Endothelial cell of umbilical vein (primary cell): ENCODE data around the gene RPS15A. TPM values are rescaled to one million over a fixed set of nuclear protein-coding genes. Genes with fewer than 3 reads are reported as not detected.
A peak's percentile ranks its signal among the peaks of the same experiment; 100 is the strongest.

Experiments used
- BruUV-seq: library from RNA; stranded (reverse); fragments of 400-500 nt; replicated peaks from 2 replicates; lab custom pipeline; 2021; lab: Mats Ljungman, UMichigan
- CTCF ChIA-PET: fragments of 300-600, 350-600 bp; sonication (Branson Sonifier 250); formaldehyde crosslinking; loops from one replicate; lab custom pipeline; 2021; ENCODE audit warnings: antibody characterized with exemption, inconsistent platforms; lab: Charles Lee
- POLR2A ChIA-PET: fragments of 300-600, 350-600 bp; sonication (Branson Sonifier 250); formaldehyde crosslinking; loops from one replicate; lab custom pipeline; 2021; ENCODE audit warnings: antibody characterized with exemption, inconsistent platforms; lab: Charles Lee
- DNase-seq: peaks from one replicate; pipeline ENCODE4 v3.0.0-alpha.2; 2011; ENCODE audit warnings: low read depth, low spot score
- FAIRE-seq: peaks from 2 replicates; lab custom pipeline; 2011; peaks lifted over from hg19 to GRCh38; lab: Jason Lieb, UNC
- H2AFZ ChIP-seq: 2 replicates; pipeline ENCODE4 v1.6.0; 2012; ENCODE audit warnings: low read depth, low read length, control low read depth, inconsistent platforms
- H3K27ac ChIP-seq: 2 replicates; pipeline ENCODE4 v1.5.1; 2011; ENCODE audit warnings: low read depth, mild to moderate bottlenecking, control low read depth, low read length, moderate library complexity; ENCODE audit not compliant: insufficient read depth
- H3K27me3 ChIP-seq, 2 experiments: 2 replicates each; pipeline versions ENCODE4 v1.6.0 to v1.6.1; 2011; ENCODE audit warnings: low read length in 2 of 2, mixed read lengths in 1 of 2; ENCODE audit not compliant: control insufficient read depth in 2 of 2, insufficient read depth in 2 of 2
- H3K36me3 ChIP-seq, 2 experiments: 2 replicates in 1 of 2; 3 replicates in 1 of 2; pipeline ENCODE4 v1.5.1; 2011; ENCODE audit warnings: low read length in 2 of 2, mild to moderate bottlenecking in 1 of 2, moderate library complexity in 1 of 2; ENCODE audit not compliant: control insufficient read depth in 2 of 2, insufficient read depth in 2 of 2; ENCODE audit errors: extremely low read depth in 1 of 2
- H3K4me1 ChIP-seq: 3 replicates; pipeline ENCODE4 v1.5.1; 2011; ENCODE audit warnings: mild to moderate bottlenecking, low read length; ENCODE audit not compliant: control insufficient read depth, insufficient read depth; ENCODE audit errors: extremely low read depth
- H3K4me2 ChIP-seq: 2 replicates; pipeline ENCODE4 v1.6.1; 2011; ENCODE audit warnings: low read length, control low read depth, mixed read lengths; ENCODE audit not compliant: insufficient read depth
- H3K4me3 ChIP-seq, 3 experiments: fragments of 200-600 bp in 1 of 3; sonication (generic), shearing (Covaris generic) in 1 of 3; replicated peaks in 1 of 3; 2 replicates each; pipeline ENCODE4 v1.5.1; 2011 to 2016; ENCODE audit warnings: control low read depth in 3 of 3, low read length in 3 of 3, mild to moderate bottlenecking in 2 of 3, inconsistent platforms in 1 of 3, low read depth in 1 of 3, moderate library complexity in 1 of 3; ENCODE audit not compliant: insufficient read depth in 1 of 3
- H3K79me2 ChIP-seq: 2 replicates; pipeline ENCODE4 v1.6.0; 2012; ENCODE audit warnings: low read length, inconsistent platforms; ENCODE audit not compliant: control insufficient read depth, insufficient read depth
- H3K9ac ChIP-seq: replicated peaks from 2 replicates; pipeline ENCODE3; 2011; ENCODE audit warnings: low read length, control low read depth; ENCODE audit not compliant: insufficient read depth; ENCODE audit errors: extremely low read depth
- H3K9me1 ChIP-seq: replicated peaks from 3 replicates; pipeline ENCODE4 v1.6.0; 2011; ENCODE audit warnings: mild to moderate bottlenecking, low read length; ENCODE audit not compliant: control insufficient read depth, insufficient read depth; ENCODE audit errors: extremely low read depth
- H3K9me3 ChIP-seq: replicated peaks from 2 replicates; pipeline ENCODE4 v1.5.1; 2012; ENCODE audit warnings: low read length, inconsistent platforms; ENCODE audit not compliant: control insufficient read depth, insufficient read depth
- H4K20me1 ChIP-seq: replicated peaks from 2 replicates; pipeline ENCODE3; 2011; ENCODE audit warnings: mild to moderate bottlenecking, low read length; ENCODE audit not compliant: control insufficient read depth, insufficient read depth; ENCODE audit errors: extremely low read depth
- CTCF ChIP-seq, 2 donors: IDR thresholded peaks; 1 replicate in 1 of 2; 2 replicates in 1 of 2; pipeline ENCODE4 v1.5.1; 2011; ENCODE audit warnings: low read length in 2 of 2, mild to moderate bottlenecking in 2 of 2, moderate library complexity in 2 of 2, control low read depth in 1 of 2, inconsistent platforms in 1 of 2, low read depth in 1 of 2; ENCODE audit not compliant: insufficient read depth in 1 of 2; ENCODE audit errors: extremely low read depth in 1 of 2
- EZH2 ChIP-seq: IDR thresholded peaks from 2 replicates; pipeline ENCODE4 v1.6.1; 2012; ENCODE audit warnings: borderline replicate concordance, low read depth, mild to moderate bottlenecking, moderate library complexity, low read length, inconsistent platforms; ENCODE audit not compliant: severe bottlenecking
- JUN ChIP-seq: IDR thresholded peaks from 2 replicates; pipeline ENCODE4 v1.6.1; 2011; ENCODE audit warnings: borderline replicate concordance, low read depth; ENCODE audit not compliant: insufficient read length, insufficient read depth
- MAX ChIP-seq: IDR thresholded peaks from 2 replicates; pipeline ENCODE4 v1.6.1; 2011; ENCODE audit not compliant: insufficient read depth, insufficient read length
- MYC ChIP-seq: IDR thresholded peaks from one replicate; pipeline ENCODE4 v1.6.1; 2011; ENCODE audit warnings: mild to moderate bottlenecking, low read depth, low read length
- dilution Hi-C: fragments of 300-500 bp; cut with MboI; formaldehyde crosslinking; loops from one replicate; pipeline ENCODE4 v1.15.0; 2019; ENCODE audit warnings: low sequenced_read_pairs; ENCODE audit not compliant: extremely low pct_ligation_motif_present
- intact Hi-C: fragments of 100-400 bp; cut with micrococcal nuclease; formaldehyde crosslinking; loops from one replicate; pipeline ENCODE4 v1.10.0; 2022
- polyA plus RNA-seq, 4 experiments: library from polyadenylated mRNA; depleted of rRNA in 3 of 4; stranded (reverse) in 3 of 4; unstranded in 1 of 4; fragments of >200 nt; gene quantifications; 2 replicates each; pipeline versions ENCODE4 v1.2.1 to v1.2.3, GENCODE V29; 2011 to 2012; ENCODE audit warnings: missing spikeins in 1 of 4
- total RNA-seq: library from RNA; stranded (reverse); gene quantifications from 2 replicates; pipeline ENCODE4 v1.2.3, GENCODE V29; 2021

Gene RPS15A
- total and polyA plus RNA-seq, 2 donors (not counting 3 experiments of a cell fraction or from before 2014, with no cell fraction given) = 1,299 to 4,163 TPM

DNA sequence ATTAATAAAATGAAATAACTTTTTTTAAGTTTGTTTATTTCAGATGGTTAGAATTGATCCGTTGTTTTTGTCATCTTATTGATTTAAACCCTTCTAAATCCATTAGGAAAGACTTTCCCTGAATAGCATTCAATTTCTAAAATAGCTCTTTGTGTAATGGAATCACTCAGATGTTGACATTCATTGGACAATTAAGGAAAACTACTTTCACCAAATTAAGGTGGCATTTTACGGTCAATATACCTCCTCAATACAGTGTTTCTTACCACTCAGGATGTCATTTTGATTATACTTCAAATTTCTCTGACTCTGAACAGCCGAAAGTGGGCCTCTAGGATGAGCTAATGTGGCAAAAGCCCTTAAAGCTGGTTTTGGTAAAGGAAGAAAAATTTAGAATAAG, 9.4 kb upstream of the RPS15A start:
- peak overlapping the region; percentile 95 for H3K9ac ChIP-seq
- no peaks in the 10 kb centered on the region for H3K27me3 ChIP-seq
- TF ChIP-seq MAX = no peak
- TF ChIP-seq MYC = no peak
- TF ChIP-seq EZH2 = no peak
- no peak for TF ChIP-seq JUN
- TF ChIP-seq CTCF (IDR thresholded peaks at IDR 0.05; ENCODE audit: extremely low read depth in 1 of 2, insufficient read depth in 1 of 2, low read depth in 1 of 2, low read length in 2 of 2) = no peak
- dilution Hi-C loops = loop anchor here (25.0 kb wide), 1 partner anchor 313 kb away; the partner anchor contains the start of gene ITPRIPL2
- ChIA-PET CTCF (interaction anchor here (7.0 kb wide), 1 partner anchor 9 kb away, joined by 80 read pairs; the partner anchor contains the start of gene RPS15A), POLR2A (interaction anchor here (5.0 kb wide), 1 partner anchor 9 kb away, joined by 81 read pairs; the partner anchor contains the start of gene RPS15A)
- H3K9me1 ChIP-seq = no peaks in the 10 kb centered on the region
- BruUV-seq = no TSS peak
- no peak for DNase-seq
- no peak overlapping the region for H3K27ac ChIP-seq
- H4K20me1 ChIP-seq = peaks cover 10% of the 10 kb centered on the region
- peaks cover 63% of the 10 kb centered on the region for H3K79me2 ChIP-seq
- peak overlapping the region; percentile 77 to 98 (median 92) for H3K4me3 ChIP-seq
- H3K9me3 ChIP-seq = no peaks in the 10 kb centered on the region
- H2AFZ ChIP-seq = no peak overlapping the region
- no peak for FAIRE-seq
- peaks cover 2 to 4% of the 10 kb centered on the region in 2 experiments for H3K36me3 ChIP-seq
- peaks cover 54% of the 10 kb centered on the region for H3K4me1 ChIP-seq
- H3K4me2 ChIP-seq = peak overlapping the region; percentile 99
- intact Hi-C loops = no loop called here
